SK-N-SH (cell line): ENCODE data around the gene NTSR1. TPM values are rescaled to one million over a fixed set of nuclear protein-coding genes. Genes with fewer than 3 reads are reported as not detected.

Experiments
- CTCF ChIA-PET: fragments of 300-600, 350-600 bp; formaldehyde crosslinking; extraction: SDS; loops from one replicate; lab custom pipeline; 2021; lab: Yijun Ruan, JAX
- POLR2A ChIA-PET: fragments of 350-600 bp; sonication (Branson Sonifier 250); formaldehyde crosslinking; extraction: SDS; loops from one replicate; lab custom pipeline; 2020; ENCODE audit warnings: antibody characterized with exemption, inconsistent platforms; lab: Yijun Ruan, JAX
- DNase-seq: peaks from one replicate; pipeline ENCODE4 v3.0.0; 2012
- H2AFZ ChIP-seq: fragments of 200-600 bp; sonication (generic); 2 replicates; pipeline ENCODE4 v1.8.1; 2016; ENCODE audit warnings: antibody characterized with exemption, mild to moderate bottlenecking, low read depth
- H3F3A ChIP-seq: fragments of 200-600 bp; sonication (generic); replicated peaks from 2 replicates; pipeline ENCODE3; 2016; ENCODE audit warnings: antibody characterized with exemption, mild to moderate bottlenecking; ENCODE audit not compliant: insufficient read depth
- H3K27ac ChIP-seq, 2 experiments: fragments of 200-500 bp in 1 of 2; fragments of 200-600 bp in 1 of 2; sonication (Bioruptor generic) in 1 of 2; sonication (generic), shearing (Covaris generic) in 1 of 2; 2 replicates each; pipeline versions ENCODE4 v1.5.1 to v1.6.1; 2014 to 2016; ENCODE audit warnings: low read depth in 2 of 2, inconsistent platforms in 1 of 2, low read length in 1 of 2, mild to moderate bottlenecking in 1 of 2, mixed read lengths in 1 of 2
- H3K27me3 ChIP-seq: fragments of 200-600 bp; sonication (generic), shearing (Covaris generic); 2 replicates; pipeline ENCODE4 v1.6.1; 2016; ENCODE audit warnings: mixed run types; ENCODE audit not compliant: insufficient read depth
- H3K36me3 ChIP-seq, 2 experiments: fragments of 200-500 bp in 1 of 2; fragments of 200-600 bp in 1 of 2; sonication (Bioruptor generic) in 1 of 2; sonication (generic) in 1 of 2; replicated peaks in 1 of 2; 2 replicates each; pipeline versions ENCODE3 to v1.5.1; 2014 to 2016; ENCODE audit warnings: low read length in 1 of 2, mild to moderate bottlenecking in 1 of 2; ENCODE audit not compliant: insufficient read depth in 2 of 2, control insufficient read depth in 1 of 2
- H3K4me1 ChIP-seq, 2 experiments: fragments of 200-500 bp in 1 of 2; fragments of 200-600 bp in 1 of 2; sonication (Bioruptor generic) in 1 of 2; sonication (generic), shearing (Covaris generic) in 1 of 2; 2 replicates each; pipeline versions ENCODE4 v1.5.1 to v1.6.1; 2014 to 2016; ENCODE audit warnings: low read depth in 1 of 2, low read length in 1 of 2, mixed run types in 1 of 2; ENCODE audit not compliant: insufficient read depth in 2 of 2, control insufficient read depth in 1 of 2
- H3K4me2 ChIP-seq: fragments of 200-600 bp; sonication (generic), shearing (Covaris generic); 2 replicates; pipeline ENCODE4 v1.6.1; 2017; ENCODE audit warnings: mixed run types
- H3K4me3 ChIP-seq, 2 experiments: fragments of 200-500 bp in 1 of 2; fragments of 200-600 bp in 1 of 2; sonication (Bioruptor generic) in 1 of 2; sonication (generic), shearing (Covaris generic) in 1 of 2; 2 replicates each; pipeline versions ENCODE4 v1.5.1 to v1.8.1; 2014 to 2016; ENCODE audit warnings: low read depth in 2 of 2, inconsistent platforms in 1 of 2, low read length in 1 of 2, mild to moderate bottlenecking in 1 of 2, mixed read lengths in 1 of 2, moderate library complexity in 1 of 2
- H3K79me2 ChIP-seq: fragments of 200-600 bp; sonication (generic); 2 replicates; pipeline ENCODE4 v1.8.1; 2017; ENCODE audit warnings: mild to moderate bottlenecking; ENCODE audit not compliant: insufficient read depth
- H3K9ac ChIP-seq: fragments of 200-600 bp; sonication (generic); 2 replicates; pipeline ENCODE4 v1.6.1; 2017; ENCODE audit warnings: mixed run types
- H3K9me2 ChIP-seq: fragments of 200-600 bp; sonication (generic); 2 replicates; pipeline ENCODE4 v1.6.1; 2017; ENCODE audit warnings: mixed run types
- H3K9me3 ChIP-seq: fragments of 200-600 bp; sonication (generic); 2 replicates; pipeline ENCODE4 v1.6.1; 2017; ENCODE audit warnings: mixed run types, mild to moderate bottlenecking, moderate library complexity
- H4K20me1 ChIP-seq: fragments of 200-600 bp; sonication (generic); 2 replicates; pipeline ENCODE4 v1.6.1; 2017; ENCODE audit warnings: mild to moderate bottlenecking, mixed run types; ENCODE audit not compliant: insufficient read depth
- CHD2 ChIP-seq: fragments of 150-350 bp; IDR thresholded peaks from 2 replicates; pipeline ENCODE4 v1.6.1; 2018; ENCODE audit warnings: low read length; ENCODE audit not compliant: partially characterized antibody
- EP300 ChIP-seq, 2 experiments: IDR thresholded peaks; 2 replicates each; pipeline versions ENCODE4 v1.4.0 to v1.6.1; 2012; ENCODE audit warnings: borderline replicate concordance in 1 of 2, low read depth in 1 of 2, low read length in 1 of 2
- EZH2phosphoT487 ChIP-seq: fragments of 200-600 bp; sonication (generic); IDR thresholded peaks from 2 replicates; pipeline ENCODE4 v1.6.1; 2017; ENCODE audit warnings: low read depth, mixed run types, mild to moderate bottlenecking, antibody characterized with exemption, moderate library complexity, borderline replicate concordance
- GABPA ChIP-seq: IDR thresholded peaks from 2 replicates; pipeline ENCODE4 v1.4.0; 2012; ENCODE audit warnings: low read depth, mild to moderate bottlenecking
- GATA2 ChIP-seq: sonication (generic); formaldehyde crosslinking; IDR thresholded peaks from 2 replicates; pipeline ENCODE4 v1.5.0; 2020; ENCODE audit warnings: mild to moderate bottlenecking, missing genetic modification reagents
- MEF2A ChIP-seq: IDR thresholded peaks from 2 replicates; pipeline ENCODE4 v1.4.0; 2012; ENCODE audit warnings: low read depth, borderline replicate concordance
- POLR2AphosphoS5 ChIP-seq: IDR thresholded peaks from 2 replicates; pipeline ENCODE4 v1.6.1; 2012; ENCODE audit warnings: low read depth, low read length
- RAD21 ChIP-seq: IDR thresholded peaks from 2 replicates; pipeline ENCODE4 v1.6.1; 2012; ENCODE audit warnings: mild to moderate bottlenecking, low read length
- RFX5 ChIP-seq: IDR thresholded peaks from 2 replicates; pipeline ENCODE4 v1.6.1; 2012; ENCODE audit warnings: mild to moderate bottlenecking, improper control_type of control experiment, low read length
- TCF12 ChIP-seq: IDR thresholded peaks from 2 replicates; pipeline ENCODE4 v1.4.0; 2012
- TEAD4 ChIP-seq: IDR thresholded peaks from 2 replicates; pipeline ENCODE4 v1.4.0; 2012; ENCODE audit warnings: mild to moderate bottlenecking, borderline replicate concordance; ENCODE audit not compliant: insufficient read depth
- YY1 ChIP-seq: IDR thresholded peaks from 2 replicates; pipeline ENCODE4 v1.4.0; 2012; ENCODE audit warnings: low read depth, mild to moderate bottlenecking
- WGBS: methylation state at CpG from one replicate; pipeline ENCODE4 v1.1.6; 2017; ENCODE audit warnings: low lambda C conversion rate; 5-methylcytosine and 5-hydroxymethylcytosine counted together
- polyA plus RNA-seq, 3 experiments: library from polyadenylated mRNA; depleted of rRNA; stranded (reverse); fragments of >200 nt; gene quantifications; 2 replicates each; pipeline ENCODE4 v1.2.3, GENCODE V29; 2012
- TF ChIP-seq, protein P1 (sequence below): fragments of 150-350 bp; IDR thresholded peaks from 2 replicates; pipeline ENCODE4 v1.6.1; 2017; ENCODE audit warnings: antibody characterized with exemption, low read length, low read depth, borderline replicate concordance
- TF ChIP-seq, protein P2 (sequence below): IDR thresholded peaks from 2 replicates; pipeline ENCODE4 v1.4.0; 2012; ENCODE audit warnings: low read depth, borderline replicate concordance
- TF ChIP-seq, protein P3 (sequence below): fragments of 200-600 bp; sonication (generic); IDR thresholded peaks from 2 replicates; pipeline ENCODE4 v1.6.1; 2017; ENCODE audit warnings: antibody characterized with exemption, mild to moderate bottlenecking, moderate library complexity

Gene NTSR1
- polyA plus RNA-seq, 1 of the 3 experiments (the other 2 are of a cell fraction), result 8.2 TPM

DNA sequence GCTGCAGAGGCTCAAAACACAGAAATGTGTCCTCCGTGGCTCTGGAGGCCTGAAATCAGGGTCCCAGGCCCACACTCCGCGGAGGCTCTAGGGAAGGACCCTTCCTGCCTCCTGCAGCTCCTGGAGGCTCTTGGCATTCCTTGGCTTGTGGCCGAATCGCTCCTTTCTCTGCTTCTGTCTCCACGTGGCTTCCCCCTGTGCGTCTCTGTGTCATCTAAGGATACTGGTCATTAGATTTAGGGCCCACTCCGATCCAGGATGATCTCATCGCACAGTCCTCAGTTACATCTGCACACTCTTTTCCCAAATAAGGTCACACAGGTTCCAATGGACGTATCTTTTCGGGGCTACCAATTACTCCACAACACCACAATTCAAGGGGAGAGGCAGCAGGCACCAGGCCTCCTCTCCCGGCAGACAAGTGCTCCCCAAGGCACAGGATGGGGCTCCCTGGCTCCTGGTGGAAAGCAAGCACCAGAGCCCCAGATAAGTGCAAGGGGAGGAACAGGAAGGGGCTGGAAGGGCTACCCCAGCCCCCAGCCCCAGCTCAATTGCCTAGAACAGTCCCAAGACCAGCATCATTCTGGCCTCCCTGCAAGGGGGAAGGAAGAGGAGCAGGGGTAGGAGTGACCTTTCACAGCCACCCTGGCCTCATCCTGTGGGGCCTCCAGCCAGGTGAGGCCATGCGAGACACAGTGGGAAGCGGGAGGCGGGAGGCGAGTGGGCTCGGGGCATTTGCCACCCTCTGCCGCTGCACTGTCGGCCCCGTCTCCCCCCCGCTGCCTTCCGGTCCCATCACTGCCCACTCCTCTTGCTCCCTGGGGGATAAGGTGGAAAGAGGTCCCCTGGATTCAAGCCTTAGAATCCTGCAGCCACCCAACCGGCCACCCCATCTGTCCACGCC, 16.3 kb downstream of the NTSR1 start:
- Histone ChIP-seq H3K4me2 (no peak overlapping the region), H3K79me2 (no peaks in the 10 kb centered on the region), H4K20me1 (no peaks in the 10 kb centered on the region), H3K9ac (no peak overlapping the region), H3K9me3 (peaks cover 14% of the 10 kb centered on the region; the same call in 1 of the 2 replicates), H3K36me3 (no peaks in the 10 kb centered on the region), H3K9me2 (no peaks in the 10 kb centered on the region)
- CTCF ChIA-PET, result interaction anchor here (0.7 to 0.9 kb wide), 2 partner anchors 58 to 108 kb away, joined by 3 read pairs; no protein-coding TSS in a partner anchor
- TF ChIP-seq MEF2A (no peak), POLR2AphosphoS5 (no peak), TEAD4 (no peak), EZH2phosphoT487 (no peak), EP300 (IDR thresholded peaks at IDR 0.05; ENCODE audit: borderline replicate concordance in 1 of 2, low read depth in 1 of 2, low read length in 1 of 2) (no peak), GATA2 (CRISPR knock-in tag) (no peak), TCF12 (no peak), YY1 (no peak), CHD2 (no peak), RFX5 (no peak), GABPA (no peak), RAD21 (no peak)
- TF ChIP-seq, protein P1, sequence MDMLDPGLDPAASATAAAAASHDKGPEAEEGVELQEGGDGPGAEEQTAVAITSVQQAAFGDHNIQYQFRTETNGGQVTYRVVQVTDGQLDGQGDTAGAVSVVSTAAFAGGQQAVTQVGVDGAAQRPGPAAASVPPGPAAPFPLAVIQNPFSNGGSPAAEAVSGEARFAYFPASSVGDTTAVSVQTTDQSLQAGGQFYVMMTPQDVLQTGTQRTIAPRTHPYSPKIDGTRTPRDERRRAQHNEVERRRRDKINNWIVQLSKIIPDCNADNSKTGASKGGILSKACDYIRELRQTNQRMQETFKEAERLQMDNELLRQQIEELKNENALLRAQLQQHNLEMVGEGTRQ, result no peak
- TF ChIP-seq, protein P2, sequence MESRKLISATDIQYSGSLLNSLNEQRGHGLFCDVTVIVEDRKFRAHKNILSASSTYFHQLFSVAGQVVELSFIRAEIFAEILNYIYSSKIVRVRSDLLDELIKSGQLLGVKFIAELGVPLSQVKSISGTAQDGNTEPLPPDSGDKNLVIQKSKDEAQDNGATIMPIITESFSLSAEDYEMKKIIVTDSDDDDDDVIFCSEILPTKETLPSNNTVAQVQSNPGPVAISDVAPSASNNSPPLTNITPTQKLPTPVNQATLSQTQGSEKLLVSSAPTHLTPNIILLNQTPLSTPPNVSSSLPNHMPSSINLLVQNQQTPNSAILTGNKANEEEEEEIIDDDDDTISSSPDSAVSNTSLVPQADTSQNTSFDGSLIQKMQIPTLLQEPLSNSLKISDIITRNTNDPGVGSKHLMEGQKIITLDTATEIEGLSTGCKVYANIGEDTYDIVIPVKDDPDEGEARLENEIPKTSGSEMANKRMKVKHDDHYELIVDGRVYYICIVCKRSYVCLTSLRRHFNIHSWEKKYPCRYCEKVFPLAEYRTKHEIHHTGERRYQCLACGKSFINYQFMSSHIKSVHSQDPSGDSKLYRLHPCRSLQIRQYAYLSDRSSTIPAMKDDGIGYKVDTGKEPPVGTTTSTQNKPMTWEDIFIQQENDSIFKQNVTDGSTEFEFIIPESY, result no peak
- TF ChIP-seq, protein P3, sequence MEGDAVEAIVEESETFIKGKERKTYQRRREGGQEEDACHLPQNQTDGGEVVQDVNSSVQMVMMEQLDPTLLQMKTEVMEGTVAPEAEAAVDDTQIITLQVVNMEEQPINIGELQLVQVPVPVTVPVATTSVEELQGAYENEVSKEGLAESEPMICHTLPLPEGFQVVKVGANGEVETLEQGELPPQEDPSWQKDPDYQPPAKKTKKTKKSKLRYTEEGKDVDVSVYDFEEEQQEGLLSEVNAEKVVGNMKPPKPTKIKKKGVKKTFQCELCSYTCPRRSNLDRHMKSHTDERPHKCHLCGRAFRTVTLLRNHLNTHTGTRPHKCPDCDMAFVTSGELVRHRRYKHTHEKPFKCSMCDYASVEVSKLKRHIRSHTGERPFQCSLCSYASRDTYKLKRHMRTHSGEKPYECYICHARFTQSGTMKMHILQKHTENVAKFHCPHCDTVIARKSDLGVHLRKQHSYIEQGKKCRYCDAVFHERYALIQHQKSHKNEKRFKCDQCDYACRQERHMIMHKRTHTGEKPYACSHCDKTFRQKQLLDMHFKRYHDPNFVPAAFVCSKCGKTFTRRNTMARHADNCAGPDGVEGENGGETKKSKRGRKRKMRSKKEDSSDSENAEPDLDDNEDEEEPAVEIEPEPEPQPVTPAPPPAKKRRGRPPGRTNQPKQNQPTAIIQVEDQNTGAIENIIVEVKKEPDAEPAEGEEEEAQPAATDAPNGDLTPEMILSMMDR, result no peak
- TF ChIP-seq, all 33 proteins: peak for 0
- H3K4me3 ChIP-seq, result no peak overlapping the region
- no peak for DNase-seq
- POLR2A ChIA-PET, result no interaction called here
- H3K4me1 ChIP-seq, result no peaks in the 10 kb centered on the region; a peak in 1 of 4 replicates
- WGBS, result 73% methylated on average over 18 of the region's 24 CpGs
- H2AFZ ChIP-seq, result no peak overlapping the region
- H3F3A ChIP-seq, result no peaks in the 10 kb centered on the region
- no peaks in the 10 kb centered on the region for H3K27me3 ChIP-seq
- no peak overlapping the region for H3K27ac ChIP-seq
